Endothelial cell of umbilical vein (primary cell): ENCODE results near the gene DENND1C.
A peak's percentile ranks its signal among the peaks of the same experiment; 100 is the strongest.

Source experiments
- EZH2 ChIP-seq: IDR thresholded peaks from 2 replicates; pipeline ENCODE4 v1.6.1; 2012; ENCODE audit warnings: borderline replicate concordance, low read depth, mild to moderate bottlenecking, moderate library complexity, low read length, inconsistent platforms; ENCODE audit not compliant: severe bottlenecking
- POLR2AphosphoS5 ChIP-seq: IDR thresholded peaks from 2 replicates; pipeline ENCODE4 v1.6.1; 2012; ENCODE audit warnings: low read depth, mild to moderate bottlenecking, control low read depth, low read length, moderate library complexity; ENCODE audit not compliant: insufficient read depth
- TF ChIP-seq, protein P1 (sequence below), 2 donors: IDR thresholded peaks; 1 replicate in 1 of 2; 2 replicates in 1 of 2; pipeline ENCODE4 v1.5.1; 2011; ENCODE audit warnings: low read length in 2 of 2, mild to moderate bottlenecking in 2 of 2, moderate library complexity in 2 of 2, control low read depth in 1 of 2, inconsistent platforms in 1 of 2, low read depth in 1 of 2; ENCODE audit not compliant: insufficient read depth in 1 of 2; ENCODE audit errors: extremely low read depth in 1 of 2

DNA sequence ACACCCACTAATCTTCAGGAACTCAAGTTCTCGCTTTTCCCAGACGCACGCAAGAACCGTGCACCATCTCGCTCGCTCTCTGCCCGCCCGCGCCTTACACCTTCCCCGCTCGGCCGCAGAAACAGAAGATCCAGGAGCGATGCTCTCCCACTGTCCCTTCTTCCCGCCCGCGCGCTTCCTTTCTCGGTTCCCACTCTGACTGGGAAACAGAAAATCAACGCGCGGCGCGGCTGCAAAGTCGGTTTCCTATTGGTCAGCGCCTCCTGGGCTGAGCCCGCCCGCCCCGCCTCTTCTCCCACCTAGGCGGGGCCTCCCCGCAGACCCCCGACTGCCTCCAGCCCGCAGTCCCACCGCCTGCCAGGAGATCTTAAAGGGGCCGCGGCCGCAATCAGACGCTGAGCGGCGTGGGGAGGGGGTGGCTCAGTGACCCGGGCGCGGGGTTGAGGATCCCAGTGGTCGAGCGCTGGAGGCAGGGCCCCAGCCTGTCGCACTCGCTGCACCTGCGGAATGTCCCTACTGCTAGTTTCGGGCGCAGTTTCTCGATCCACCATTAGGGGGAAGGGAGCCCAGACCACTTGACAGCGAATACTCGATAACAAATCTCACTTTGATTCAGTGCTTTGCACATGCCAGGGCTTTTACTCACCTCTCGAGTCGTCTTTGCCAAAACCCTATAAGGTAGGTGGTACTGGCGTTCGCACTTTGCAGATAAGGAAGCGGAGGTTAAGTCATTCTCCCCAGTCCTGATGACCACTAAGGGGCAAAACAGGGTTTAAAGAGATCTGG, 21.3 kb downstream of the DENND1C start:
- TF ChIP-seq EZH2 (no peak), POLR2AphosphoS5 (no peak)
- TF ChIP-seq, protein P1, sequence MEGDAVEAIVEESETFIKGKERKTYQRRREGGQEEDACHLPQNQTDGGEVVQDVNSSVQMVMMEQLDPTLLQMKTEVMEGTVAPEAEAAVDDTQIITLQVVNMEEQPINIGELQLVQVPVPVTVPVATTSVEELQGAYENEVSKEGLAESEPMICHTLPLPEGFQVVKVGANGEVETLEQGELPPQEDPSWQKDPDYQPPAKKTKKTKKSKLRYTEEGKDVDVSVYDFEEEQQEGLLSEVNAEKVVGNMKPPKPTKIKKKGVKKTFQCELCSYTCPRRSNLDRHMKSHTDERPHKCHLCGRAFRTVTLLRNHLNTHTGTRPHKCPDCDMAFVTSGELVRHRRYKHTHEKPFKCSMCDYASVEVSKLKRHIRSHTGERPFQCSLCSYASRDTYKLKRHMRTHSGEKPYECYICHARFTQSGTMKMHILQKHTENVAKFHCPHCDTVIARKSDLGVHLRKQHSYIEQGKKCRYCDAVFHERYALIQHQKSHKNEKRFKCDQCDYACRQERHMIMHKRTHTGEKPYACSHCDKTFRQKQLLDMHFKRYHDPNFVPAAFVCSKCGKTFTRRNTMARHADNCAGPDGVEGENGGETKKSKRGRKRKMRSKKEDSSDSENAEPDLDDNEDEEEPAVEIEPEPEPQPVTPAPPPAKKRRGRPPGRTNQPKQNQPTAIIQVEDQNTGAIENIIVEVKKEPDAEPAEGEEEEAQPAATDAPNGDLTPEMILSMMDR (IDR thresholded peaks at IDR 0.05; ENCODE audit: extremely low read depth in 1 of 2, insufficient read depth in 1 of 2, low read depth in 1 of 2, low read length in 2 of 2) = peak; percentile 63 to 65
